WTC11 (cell line): ENCODE data around the gene EPHA4. TPM values are rescaled to one million over a fixed set of nuclear protein-coding genes. Genes with fewer than 3 reads are reported as not detected.

Source experiments
- ATAC-seq: fragments of 200-7000 bp; cut with Tn5 transposase; 2 replicates; pipeline ENCODE4 v1.10.0; 2021; ENCODE audit warnings: mild to moderate bottlenecking, moderate library complexity
- CTCF ChIA-PET: fragments of 300-600 bp; sonication (Branson Sonifier 250); formaldehyde crosslinking; loops from one replicate; lab custom pipeline; 2021; ENCODE audit warnings: antibody characterized with exemption; lab: Charles Lee
- POLR2A ChIA-PET: fragments of 350-600 bp; sonication (Branson Sonifier 250); formaldehyde crosslinking; loops from one replicate; lab custom pipeline; 2021; ENCODE audit warnings: antibody characterized with exemption; lab: Charles Lee
- DNase-seq: peaks from one replicate; pipeline ENCODE4 v3.0.0; 2021; ENCODE audit warnings: low spot score
- H3K27ac Mint-ChIP-seq: 2 replicates; pipeline ENCODE4 v1.8.0; 2021; ENCODE audit warnings: mixed read lengths
- H3K27me3 Mint-ChIP-seq: 2 replicates; pipeline ENCODE4 v1.8.0; 2021; ENCODE audit warnings: low read depth, mild to moderate bottlenecking, moderate library complexity, mixed read lengths
- H3K36me3 Mint-ChIP-seq: 2 replicates; pipeline ENCODE4 v1.8.0; 2021; ENCODE audit warnings: mixed read lengths
- H3K4me1 Mint-ChIP-seq: 2 replicates; pipeline ENCODE4 v1.8.0; 2022; ENCODE audit warnings: mixed read lengths
- H3K4me3 Mint-ChIP-seq: 2 replicates; pipeline ENCODE4 v1.8.0; 2021; ENCODE audit warnings: mild to moderate bottlenecking, moderate library complexity, mixed read lengths
- H3K9me3 Mint-ChIP-seq: 2 replicates; pipeline ENCODE4 v1.8.0; 2021; ENCODE audit warnings: mixed read lengths
- AR ChIP-seq: fragments of 250-450 bp; sonication (Bioruptor Pico); IDR thresholded peaks from 2 replicates; pipeline ENCODE4 v1.9.0; 2021; ENCODE audit warnings: mild to moderate bottlenecking
- ARID4B ChIP-seq: sonication (generic); formaldehyde crosslinking; IDR thresholded peaks from 2 replicates; pipeline ENCODE4 v1.8.0; 2023; ENCODE audit warnings: missing genetic modification reagents, mild to moderate bottlenecking, borderline replicate concordance
- ATF1 ChIP-seq: sonication (generic); formaldehyde crosslinking; IDR thresholded peaks from 2 replicates; pipeline ENCODE4 v1.8.1; 2023; ENCODE audit warnings: mild to moderate bottlenecking, moderate library complexity, missing genetic modification reagents
- E2F1 ChIP-seq: sonication (generic); formaldehyde crosslinking; IDR thresholded peaks from 2 replicates; pipeline ENCODE4 v1.8.0; 2022; ENCODE audit warnings: mild to moderate bottlenecking, missing genetic modification reagents
- NFE2L1 ChIP-seq: sonication (generic); formaldehyde crosslinking; IDR thresholded peaks from 2 replicates; pipeline ENCODE4 v1.8.1; 2023; ENCODE audit warnings: missing genetic modification reagents
- RELA ChIP-seq: sonication (generic); formaldehyde crosslinking; IDR thresholded peaks from 2 replicates; pipeline ENCODE4 v1.8.1; 2022; ENCODE audit warnings: missing genetic modification reagents, mild to moderate bottlenecking, borderline replicate concordance
- SOX15 ChIP-seq: fragments of 250-450 bp; sonication (Bioruptor Pico); IDR thresholded peaks from 2 replicates; pipeline ENCODE4 v1.9.0; 2021; ENCODE audit warnings: mild to moderate bottlenecking
- STAT6 ChIP-seq: sonication (generic); formaldehyde crosslinking; conservative IDR thresholded peaks from 2 replicates; pipeline ENCODE4 v1.8.1; 2023; ENCODE audit warnings: mild to moderate bottlenecking, low read depth, missing genetic modification reagents, moderate library complexity
- TEAD1 ChIP-seq: sonication (generic); formaldehyde crosslinking; IDR thresholded peaks from 2 replicates; pipeline ENCODE4 v1.8.0; 2022; ENCODE audit warnings: mild to moderate bottlenecking, missing genetic modification reagents
- TEAD4 ChIP-seq: sonication (generic); formaldehyde crosslinking; IDR thresholded peaks from 2 replicates; pipeline ENCODE4 v1.8.0; 2022; ENCODE audit warnings: mild to moderate bottlenecking, missing genetic modification reagents
- USF1 ChIP-seq: sonication (generic); formaldehyde crosslinking; IDR thresholded peaks from 2 replicates; pipeline ENCODE4 v1.8.0; 2022; ENCODE audit warnings: mild to moderate bottlenecking, missing genetic modification reagents
- ZMAT4 ChIP-seq: fragments of 250-450 bp; sonication (Bioruptor Pico); IDR thresholded peaks from 2 replicates; pipeline ENCODE4 v1.9.0; 2021; ENCODE audit warnings: mild to moderate bottlenecking
- ZNF416 ChIP-seq: fragments of 250-450 bp; sonication (Bioruptor Pico); IDR thresholded peaks from 2 replicates; pipeline ENCODE4 v1.9.0; 2021; ENCODE audit warnings: mild to moderate bottlenecking, inconsistent platforms
- ZNF671 ChIP-seq: fragments of 250-450 bp; sonication (Bioruptor Pico); IDR thresholded peaks from 2 replicates; pipeline ENCODE4 v1.8.0; 2021; ENCODE audit warnings: mild to moderate bottlenecking
- total RNA-seq: library from RNA; stranded (reverse); gene quantifications from 3 replicates; pipeline ENCODE4 v1.2.3, GENCODE V29; 2021

The EPHA4 gene
- total RNA-seq, 1 experiment from 2014 or later = 11.0 TPM

GRCh38 chr2:221442128-221442527, 130.0 kb downstream of the EPHA4 start:
- TF ChIP-seq RELA (CRISPR knock-in tag) (no peak), STAT6 (CRISPR knock-in tag) (no peak), ZNF671 (no peak), ATF1 (CRISPR knock-in tag) (no peak), ARID4B (CRISPR knock-in tag) (no peak), TEAD1 (CRISPR knock-in tag) (no peak), ZNF416 (no peak), TEAD4 (CRISPR knock-in tag) (no peak), NFE2L1 (CRISPR knock-in tag) (no peak), ZMAT4 (CRISPR knock-in tag) (no peak), E2F1 (no peak)
- Mint-ChIP-seq H3K4me3 (no peak overlapping the region), H3K9me3 (0 out of 2 replicates have a peak, but pooled peaks cover 4% of the 10 kb centered on the region), H3K27me3 (no peaks in the 10 kb centered on the region), H3K27ac (no peak overlapping the region), H3K36me3 (peaks cover 18% of the 10 kb centered on the region), H3K4me1 (peaks cover 8% of the 10 kb centered on the region)
- ChIA-PET POLR2A (interaction anchor here (0.5 kb wide), 1 partner anchor 261 kb away, joined by 3 read pairs; no protein-coding TSS in a partner anchor), CTCF (no interaction called here)
- ATAC-seq = no peak
- no peak for DNase-seq

GRCh38 chr2:221439761-221440479, 132.2 kb downstream of the EPHA4 start:
- Mint-ChIP-seq H3K27ac (no peak overlapping the region), H3K4me3 (no peak overlapping the region), H3K27me3 (no peaks in the 10 kb centered on the region), H3K4me1 (peaks cover 27% of the 10 kb centered on the region), H3K9me3 (no peaks in the 10 kb centered on the region), H3K36me3 (peaks cover 18% of the 10 kb centered on the region)
- ChIA-PET CTCF (no interaction called here), POLR2A (no interaction called here)
- no peak for ATAC-seq
- DNase-seq = no peak
- TF ChIP-seq RELA (CRISPR knock-in tag) = no peak
- no peak for TF ChIP-seq AR (CRISPR knock-in tag)
- no peak for TF ChIP-seq USF1 (CRISPR knock-in tag)
- TF ChIP-seq ZMAT4 (CRISPR knock-in tag) = no peak
- TF ChIP-seq SOX15 (CRISPR knock-in tag) = no peak
